ENCODE measurements around the gene CHKB.

The CHKB gene

DNA sequence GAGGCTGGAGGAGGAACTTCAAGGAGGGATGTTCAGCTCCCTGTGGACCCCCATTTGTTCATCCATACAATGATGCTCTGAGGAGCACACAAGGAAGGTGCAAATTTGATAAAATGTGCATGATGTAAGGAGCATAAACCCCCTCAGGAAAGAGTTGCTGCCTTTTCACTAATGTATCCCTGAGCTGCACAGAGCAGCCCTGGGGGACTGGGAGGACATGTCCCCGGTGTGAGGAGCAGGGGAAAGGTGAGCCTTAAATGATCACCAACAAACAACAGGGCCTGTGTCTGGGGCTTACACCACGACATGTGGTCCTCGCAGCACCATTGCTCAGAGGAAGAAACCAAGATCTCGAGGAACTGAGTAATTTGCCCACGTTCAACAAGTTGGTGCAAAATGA lies 14.4 kb upstream of the CHKB start:
- DNase-seq: no peak

- no peak for DNase-seq
Measured at GRCh38 chr22:50595189-50595588, 12.5 kb upstream of the CHKB start.

DNA sequence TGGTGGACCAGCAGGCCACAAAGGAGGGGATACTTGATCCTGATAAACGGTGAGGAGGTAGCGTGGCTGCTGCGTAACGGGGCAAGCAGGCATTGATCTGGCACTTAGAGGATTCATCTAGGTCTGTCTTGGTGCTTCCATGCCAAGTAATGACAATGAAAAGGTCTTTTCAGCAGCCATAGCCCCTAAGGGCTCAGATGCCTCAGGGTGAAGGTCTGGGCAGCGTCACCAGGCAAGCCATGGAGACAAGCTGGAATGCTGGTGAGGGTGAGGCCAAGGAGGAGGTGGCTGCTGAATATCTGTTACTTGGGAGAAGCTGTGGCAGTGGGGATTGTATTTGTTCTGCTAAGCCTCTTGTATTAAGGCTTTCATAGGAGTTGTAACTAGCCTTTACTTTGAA lies 4.8 kb upstream of the CHKB start:
- no peak for DNase-seq

DNA sequence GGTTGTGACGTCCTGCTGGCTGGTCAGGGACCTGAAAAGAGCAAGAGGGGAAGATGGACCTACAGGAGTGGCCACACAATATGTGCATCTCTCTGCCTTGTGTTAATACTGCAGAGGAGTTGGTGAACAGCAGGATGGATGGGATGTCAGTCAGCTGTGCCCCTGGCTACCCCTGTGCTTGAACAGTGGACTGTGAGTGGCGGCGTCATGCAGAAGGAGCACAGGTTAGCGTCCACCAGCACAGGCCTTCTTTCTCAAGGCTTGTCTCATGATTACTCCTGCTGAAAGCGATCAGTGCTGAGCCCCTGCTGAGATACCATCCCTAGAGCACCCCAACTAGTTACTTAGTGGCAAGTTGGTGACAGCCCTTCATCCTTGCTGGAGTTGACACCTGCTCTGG lies 3.8 kb upstream of the CHKB start:
- no peak for DNase-seq

- no peak for DNase-seq
Measured at GRCh38 chr22:50585781-50586180, 3.1 kb upstream of the CHKB start.

DNA sequence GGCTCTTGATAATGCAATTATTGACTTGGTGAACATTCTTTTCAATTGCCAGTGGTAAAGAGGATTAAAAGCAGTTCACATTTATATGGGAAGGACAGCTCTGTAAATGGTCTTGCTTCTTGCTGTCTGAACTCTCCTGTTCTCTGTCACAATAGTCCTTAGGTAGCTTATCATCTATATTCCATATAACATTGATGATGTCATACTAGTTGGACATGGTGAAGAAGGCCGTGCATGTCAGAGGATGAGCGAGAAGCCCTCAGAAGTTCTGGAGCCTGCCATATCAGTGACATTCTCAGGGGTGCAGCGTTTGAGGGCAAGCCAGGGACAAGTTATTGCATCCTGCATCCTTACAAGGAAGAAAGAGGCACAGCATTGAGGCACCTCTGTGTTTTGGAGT lies 2.6 kb upstream of the CHKB start:
- DNase-seq: no peak

DNA sequence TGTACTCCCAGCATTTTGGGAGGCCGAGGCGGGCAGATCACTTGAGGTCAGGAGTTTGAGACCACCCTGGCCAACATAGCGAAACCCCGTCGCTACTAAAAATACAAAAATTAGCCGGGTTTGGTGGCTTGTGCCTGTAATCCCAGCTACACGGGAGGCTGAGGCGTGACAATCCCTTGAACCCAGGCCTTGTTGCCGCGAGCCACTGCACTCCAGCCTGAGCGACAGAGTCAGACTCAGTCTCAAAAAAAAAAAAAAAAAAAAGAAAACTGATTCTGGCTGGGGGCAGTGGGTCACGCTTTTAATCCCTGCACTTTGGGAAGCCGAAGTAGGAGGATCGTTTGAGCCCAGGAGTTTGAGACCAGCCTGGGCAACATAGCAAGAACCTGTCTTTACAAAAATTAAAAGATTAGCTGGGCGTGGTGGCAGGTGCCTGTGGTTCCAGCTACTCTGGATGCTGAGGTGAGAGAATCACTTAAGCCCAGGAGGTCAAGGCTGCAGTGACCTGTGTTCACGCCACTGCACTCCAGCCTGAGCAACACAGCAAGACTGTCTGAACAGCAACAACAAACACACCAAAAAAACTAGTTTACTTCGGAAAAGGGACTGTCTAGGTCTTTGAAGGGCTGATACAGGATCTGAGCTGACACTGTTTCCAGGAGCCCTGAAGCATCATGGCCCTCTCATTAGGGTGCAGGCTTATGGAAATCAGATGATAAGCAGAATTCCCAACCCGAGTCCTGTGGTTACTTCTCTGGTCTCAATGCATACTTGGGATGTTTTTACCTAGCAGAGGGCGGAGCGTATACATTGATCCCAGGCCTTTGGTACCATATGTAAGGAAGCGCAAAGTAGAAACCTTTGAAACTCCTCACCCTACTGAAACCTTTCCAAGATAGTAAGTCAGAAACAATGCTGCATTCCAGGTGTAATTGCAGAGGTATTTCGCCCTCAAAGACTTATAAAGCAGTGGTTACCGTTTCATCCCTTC lies 1.8 kb upstream of the CHKB start:
- DNase-seq: no peak

DNA sequence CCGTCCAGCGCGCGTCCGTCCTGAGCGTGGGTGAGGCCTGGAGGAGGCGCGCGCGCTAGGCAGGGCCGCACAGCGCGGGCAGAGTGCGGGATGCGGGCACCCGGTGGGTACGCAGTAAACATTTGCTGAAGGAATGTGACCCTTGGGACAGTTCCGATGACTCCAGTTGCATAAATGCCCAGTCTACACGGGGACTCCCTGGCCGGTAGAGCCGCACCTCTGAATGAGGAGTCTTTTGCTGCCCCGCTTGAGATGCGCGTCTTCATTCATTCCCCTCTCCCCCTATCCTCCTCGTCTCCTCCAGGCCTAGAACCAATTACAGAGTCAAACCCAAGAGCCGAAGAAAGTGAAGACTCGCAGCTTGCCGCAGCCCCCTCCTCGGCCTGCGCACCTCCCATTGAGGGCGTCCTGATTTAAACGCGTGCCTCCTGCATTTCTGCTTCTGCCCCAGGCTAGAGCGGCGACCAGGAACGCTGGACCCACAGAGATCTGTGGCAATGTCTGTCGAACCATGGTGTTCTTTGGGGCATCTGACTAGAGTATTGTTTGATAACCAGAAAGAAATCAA lies 729 bp upstream of the CHKB start:
- no peak for DNase-seq

DNA sequence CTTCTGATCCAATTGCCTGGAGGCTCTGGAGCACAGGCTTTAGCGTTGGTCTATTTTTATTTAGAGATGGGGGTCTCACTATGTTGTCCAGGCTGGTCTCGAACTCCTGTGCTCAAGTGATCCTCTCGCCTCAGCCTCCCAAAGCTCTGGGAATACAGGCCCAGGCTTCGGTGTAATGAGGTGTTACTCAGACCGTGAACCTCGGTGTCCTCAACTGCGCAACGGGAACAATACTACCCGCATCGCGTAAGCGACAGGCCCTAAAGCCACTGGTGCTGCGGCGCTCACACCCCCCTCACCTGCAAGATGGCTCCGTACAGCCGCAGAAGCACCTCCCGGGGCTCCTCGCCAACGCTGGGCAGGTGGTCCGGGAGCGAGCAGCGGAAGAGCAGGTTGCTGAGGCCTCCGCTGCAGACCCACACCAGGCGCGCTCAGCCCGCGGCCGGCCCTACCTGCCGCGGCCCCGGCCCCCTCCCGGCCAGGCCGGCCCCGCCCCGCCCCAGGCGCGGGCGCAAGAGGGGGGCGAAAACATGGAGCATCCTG lies 628 bp downstream of the CHKB start:
- peak; percentile 34 for DNase-seq

GRCh38 chr22:50581031-50581949 lies 1.4 kb downstream of the CHKB start:
- no peak for DNase-seq

DNA sequence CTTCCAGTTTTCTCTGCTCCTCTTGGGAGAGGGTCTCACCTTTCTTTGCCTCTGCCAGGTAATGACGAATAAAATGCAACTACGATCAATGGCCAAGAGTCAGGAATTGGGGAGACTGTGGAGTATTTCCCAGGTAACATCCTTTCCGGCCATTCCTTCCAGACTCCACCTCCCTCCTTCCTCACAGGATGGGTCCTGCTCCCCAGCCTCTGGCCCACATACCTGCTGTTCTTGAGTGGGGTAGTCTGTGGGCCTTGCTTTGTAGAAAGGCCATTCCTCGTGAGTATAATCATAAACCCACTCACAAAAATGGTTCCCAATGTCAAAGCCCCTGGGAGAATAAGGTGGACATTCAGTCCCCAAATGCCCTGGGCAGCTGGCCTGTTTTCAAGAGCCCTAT lies 2.9 kb downstream of the CHKB start:
- no peak for DNase-seq

- no peak for DNase-seq
Measured at GRCh38 chr22:50578776-50579310, 3.8 kb downstream of the CHKB start.

- no peak for DNase-seq
Measured at GRCh38 chr22:50577987-50578775, 4.5 kb downstream of the CHKB start, which contains the start of gene CPT1B. TSS of gene CPT1B (minus strand) at chr22:50578427. CDS start at chr22:50577915, 512 bp downstream.

DNA sequence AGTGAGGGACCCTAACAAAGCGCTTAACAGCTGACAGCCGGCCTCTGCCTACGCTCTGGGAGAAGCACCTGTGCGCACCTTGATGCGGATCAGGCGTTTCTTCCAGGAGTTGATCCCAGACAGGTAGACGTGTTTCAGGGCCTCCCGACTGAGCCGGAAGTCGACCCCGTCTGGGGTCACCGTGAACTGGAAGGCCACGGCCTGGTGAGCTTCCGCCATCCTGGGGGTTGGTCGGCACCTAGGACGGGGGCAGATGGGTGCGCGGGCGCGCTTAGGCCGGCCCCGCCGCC lies 5.0 kb downstream of the CHKB start:
- DNase-seq: no peak

GRCh38 chr22:50576806-50577696 lies 5.6 kb downstream of the CHKB start:
- no peak for DNase-seq

GRCh38 chr22:50576070-50576469 lies 6.6 kb downstream of the CHKB start:
- no peak for DNase-seq

- no peak for DNase-seq
Measured at GRCh38 chr22:50575426-50575941, 7.2 kb downstream of the CHKB start.

DNA sequence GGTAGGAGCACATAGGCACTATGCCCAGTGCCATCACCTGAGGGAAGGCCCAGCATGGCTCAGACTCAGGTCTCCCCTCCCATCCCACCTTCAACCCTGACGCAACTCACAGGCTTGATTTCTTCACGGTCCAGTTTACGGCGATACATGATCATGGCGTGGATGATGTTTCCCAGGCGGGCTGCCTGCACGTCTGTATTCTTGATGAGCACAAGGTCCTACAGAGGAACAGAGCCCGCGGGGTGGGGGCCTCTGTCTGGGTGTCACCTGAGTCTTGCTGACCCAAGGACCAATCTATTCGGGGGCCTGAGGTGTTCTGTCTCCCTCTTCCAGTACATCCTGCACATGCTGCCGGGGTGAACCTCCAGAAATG lies 8.3 kb downstream of the CHKB start:
- DNase-seq: no peak

DNA sequence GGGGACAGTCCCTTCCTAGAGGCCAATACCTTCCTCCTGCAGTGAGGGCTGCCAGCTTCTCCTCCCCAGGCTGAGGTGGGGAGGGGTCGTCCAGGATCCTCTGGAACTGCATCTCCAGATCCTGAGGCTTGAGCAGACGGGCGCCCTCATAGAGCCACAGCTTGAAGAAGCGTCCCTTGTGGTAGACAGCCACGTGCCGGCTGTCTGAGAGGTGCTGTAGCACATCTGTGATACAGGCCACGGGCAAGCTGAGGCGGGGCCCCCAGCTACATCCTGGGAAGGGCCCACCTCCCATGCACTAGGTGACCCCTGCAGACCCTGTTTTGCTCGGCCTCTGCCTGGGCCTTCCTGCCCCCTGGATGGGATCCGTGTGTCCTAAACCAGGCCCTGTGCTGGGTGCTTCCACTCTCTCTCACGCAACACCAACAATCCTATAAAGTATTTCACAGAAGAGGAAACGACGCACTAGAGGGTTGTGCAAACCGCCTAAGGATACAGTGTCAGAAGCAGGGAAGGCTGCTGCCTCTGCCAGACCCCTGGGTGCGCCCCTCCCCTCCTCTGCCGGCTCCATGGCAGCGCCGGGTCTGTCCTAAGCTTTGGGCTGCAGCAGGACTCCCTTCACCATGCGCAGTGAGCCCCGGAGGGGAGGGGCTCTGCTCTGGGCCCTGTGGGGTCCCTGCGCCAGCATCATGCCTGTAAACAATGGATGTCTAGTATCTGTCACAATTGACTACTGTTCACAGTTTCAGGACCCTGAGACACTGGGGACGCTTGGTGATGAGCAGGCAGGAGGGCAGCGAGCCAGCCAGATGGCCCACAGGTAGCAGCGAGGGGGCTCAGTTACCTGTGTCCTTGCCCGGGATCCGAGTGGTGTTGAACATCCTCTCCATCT lies 8.9 kb downstream of the CHKB start:
- DNase-seq: no peak

DNA sequence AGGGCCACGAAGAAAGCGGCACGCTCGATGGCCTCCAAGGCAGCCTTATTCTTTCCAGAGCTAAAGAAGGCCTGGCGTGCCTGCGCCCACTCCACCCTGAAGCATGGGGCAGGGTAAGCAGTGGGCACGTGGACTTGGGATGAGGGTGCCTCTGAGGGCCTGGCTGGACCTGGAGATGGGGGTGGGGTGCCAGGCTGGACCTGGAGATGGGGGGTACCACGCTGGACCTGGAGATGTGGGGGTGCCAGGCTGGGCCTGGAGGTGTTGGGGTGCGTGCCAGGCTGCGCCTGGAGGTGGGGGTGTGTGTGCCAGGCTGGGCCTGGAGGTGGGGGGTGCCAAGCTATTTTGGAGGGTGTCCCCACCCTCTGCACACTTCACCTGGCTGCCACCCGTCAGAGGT lies 9.7 kb downstream of the CHKB start:
- no peak for DNase-seq

All from NCI-H510A (cell line).